GM12891 (cell line): ENCODE measurements around the gene UGT1A4.

ENCODE experiments used
- DNase-seq: peaks from one replicate; pipeline ENCODE4 v3.0.0; 2011; ENCODE audit warnings: low spot score; ENCODE audit not compliant: insufficient read length
- FAIRE-seq: peaks from 2 replicates; lab custom pipeline; 2011; peaks lifted over from hg19 to GRCh38; lab: Jason Lieb, UNC
- PAX5 ChIP-seq: IDR thresholded peaks from 2 replicates; pipeline ENCODE4 v1.6.1; 2011; ENCODE audit warnings: low read length, moderate library complexity, mild to moderate bottlenecking; ENCODE audit not compliant: insufficient read depth, severe bottlenecking
- POLR2A ChIP-seq: IDR thresholded peaks from 2 replicates; pipeline ENCODE4 v1.6.1; 2011; ENCODE audit warnings: low read depth, low read length, control low read depth
- POLR2AphosphoS5 ChIP-seq: IDR thresholded peaks from 2 replicates; pipeline ENCODE4 v1.6.1; 2011; ENCODE audit warnings: low read depth, low read length, control low read depth
- POU2F2 ChIP-seq: IDR thresholded peaks from 2 replicates; pipeline ENCODE4 v1.6.1; 2011; ENCODE audit warnings: low read depth, mild to moderate bottlenecking, control low read depth, low read length, moderate library complexity
- SPI1 ChIP-seq: IDR thresholded peaks from 2 replicates; pipeline ENCODE4 v1.6.1; 2011; ENCODE audit warnings: low read depth, low read length, control low read depth
- TAF1 ChIP-seq: IDR thresholded peaks from 2 replicates; pipeline ENCODE4 v1.6.1; 2011; ENCODE audit warnings: low read depth, low read length, control low read depth

The UGT1A4 gene

GRCh38 chr2:233798335-233799086, 80.0 kb downstream of the UGT1A4 start:
- FAIRE-seq (no peak), DNase-seq (no peak)
- TF ChIP-seq TAF1 (no peak), POLR2A (no peak), POU2F2 (no peak), SPI1 (no peak), PAX5 (no peak), POLR2AphosphoS5 (no peak)

GRCh38 chr2:233799087-233799665, 80.6 kb downstream of the UGT1A4 start:
- DNase-seq (no peak), FAIRE-seq (no peak)
- TF ChIP-seq POU2F2 (no peak), TAF1 (no peak), SPI1 (no peak), POLR2AphosphoS5 (no peak), PAX5 (no peak), POLR2A (no peak)

GRCh38 chr2:233799716-233800115, 81.2 kb downstream of the UGT1A4 start:
- TF ChIP-seq TAF1 (no peak), POU2F2 (no peak), PAX5 (no peak), SPI1 (no peak), POLR2AphosphoS5 (no peak)
- FAIRE-seq = no peak
- DNase-seq = no peak

GRCh38 chr2:233800208-233800607, 81.7 kb downstream of the UGT1A4 start:
- DNase-seq = no peak
- TF ChIP-seq POU2F2 (no peak), TAF1 (no peak), PAX5 (no peak), SPI1 (no peak), POLR2A (no peak), POLR2AphosphoS5 (no peak)
- no peak for FAIRE-seq

GRCh38 chr2:233801357-233802131, 83.0 kb downstream of the UGT1A4 start:
- FAIRE-seq = peak; percentile 23
- TF ChIP-seq SPI1 = peak; percentile 71
- no peak for TF ChIP-seq POLR2AphosphoS5
- no peak for DNase-seq

- DNase-seq = no peak
- no peak for FAIRE-seq
- TF ChIP-seq SPI1 = no peak
- TF ChIP-seq POLR2A = no peak
- TF ChIP-seq POLR2AphosphoS5 = no peak
- no peak for TF ChIP-seq TAF1
- no peak for TF ChIP-seq POU2F2
- no peak for TF ChIP-seq PAX5
Observed at GRCh38 chr2:233802132-233802815, 83.7 kb downstream of the UGT1A4 start.

GRCh38 chr2:233803292-233803911, 84.9 kb downstream of the UGT1A4 start:
- FAIRE-seq = no peak
- TF ChIP-seq TAF1 (no peak), POLR2AphosphoS5 (no peak), SPI1 (no peak), POU2F2 (no peak), POLR2A (no peak), PAX5 (no peak)
- no peak for DNase-seq

- TF ChIP-seq PAX5 (no peak), TAF1 (no peak), SPI1 (no peak), POLR2AphosphoS5 (no peak), POLR2A (no peak), POU2F2 (no peak)
- no peak for FAIRE-seq
Observed at GRCh38 chr2:233803994-233804393, 85.5 kb downstream of the UGT1A4 start.

More at GRCh38 chr2:233803994-233804393, 85.5 kb downstream of the UGT1A4 start:
- DNase-seq = no peak
